ENCODE data around the gene CD200R1. TPM values are rescaled to one million over a fixed set of nuclear protein-coding genes. Genes with fewer than 3 reads are reported as not detected.

CD200R1 gene
- total RNA-seq, 1 experiment from 2014 or later: 0.05 TPM

GRCh38 chr3:112900113-112900512 is 74.8 kb downstream of the CD200R1 start:
- no peaks in the 10 kb centered on the region for H3K4me1 ChIP-seq (ENCODE audit: control insufficient read depth, insufficient read depth, low read length)
- in situ Hi-C loops (cut with HindIII; ENCODE audit: low pct_unique_long_range_greater_than_20kb, low sequenced_read_pairs) (no loop called here), intact Hi-C loops (cut with micrococcal nuclease; ENCODE audit: unreplicated experiment) (no loop called here)
- H3K27me3 ChIP-seq (ENCODE audit: control insufficient read depth, insufficient read depth, low read length): no peaks in the 10 kb centered on the region
- DNase-seq (ENCODE audit: low read depth, low spot score) (no peak), ATAC-seq (no peak)
- ChIA-PET CTCF (no interaction called here), POLR2A (no interaction called here)
- H3K4me3 ChIP-seq (ENCODE audit: low read depth in 2 of 2, low read length in 2 of 2): no peak overlapping the region
- H3K9me3 ChIP-seq (ENCODE audit: control insufficient read depth, insufficient read depth, low read depth, low read length): no peaks in the 10 kb centered on the region
- no TSS peak for BruUV-seq (replicated peaks)
- no peaks in the 10 kb centered on the region for H3K36me3 ChIP-seq (ENCODE audit: control insufficient read depth, insufficient read depth, low read length)
- TF ChIP-seq SIN3A (IDR thresholded peaks at IDR 0.05; ENCODE audit: borderline replicate concordance, insufficient read depth, low read depth, low read length) (no peak), CTCF (IDR thresholded peaks at IDR 0.05) (no peak)
- no peak overlapping the region for H3K27ac ChIP-seq (ENCODE audit: low read length)

GRCh38 chr3:112897791-112898190 is 77.1 kb downstream of the CD200R1 start:
- intact Hi-C loops (cut with micrococcal nuclease; ENCODE audit: unreplicated experiment): no loop called here
- ChIA-PET CTCF (interaction anchor here (0.7 kb wide), 1 partner anchor 148 kb away, joined by 5 read pairs; no protein-coding TSS in a partner anchor), POLR2A (no interaction called here)
- ATAC-seq: no peak
- Histone ChIP-seq H3K27me3 (ENCODE audit: control insufficient read depth, insufficient read depth, low read length) (no peaks in the 10 kb centered on the region), H3K9me3 (ENCODE audit: control insufficient read depth, insufficient read depth, low read depth, low read length) (no peaks in the 10 kb centered on the region), H3K27ac (ENCODE audit: low read length) (no peak overlapping the region), H3K4me1 (ENCODE audit: control insufficient read depth, insufficient read depth, low read length) (no peaks in the 10 kb centered on the region), H3K4me3 (ENCODE audit: low read depth in 2 of 2, low read length in 2 of 2) (no peak overlapping the region), H3K36me3 (ENCODE audit: control insufficient read depth, insufficient read depth, low read length) (no peaks in the 10 kb centered on the region)
- BruUV-seq (replicated peaks): no TSS peak
- in situ Hi-C loops (cut with HindIII; ENCODE audit: low pct_unique_long_range_greater_than_20kb, low sequenced_read_pairs): no loop called here
- DNase-seq (ENCODE audit: low read depth, low spot score): no peak
- TF ChIP-seq POLR2AphosphoS5 (IDR thresholded peaks at IDR 0.05; ENCODE audit: low read depth, low read length) (no peak), TCF7L2 (IDR thresholded peaks at IDR 0.05; ENCODE audit: low read depth, low read length) (no peak), CTCF (IDR thresholded peaks at IDR 0.05) (no peak), REST (IDR thresholded peaks at IDR 0.05; ENCODE audit: insufficient read depth in 1 of 2, low read depth in 2 of 2, low read length in 1 of 2) (no peak), SIN3A (IDR thresholded peaks at IDR 0.05; ENCODE audit: borderline replicate concordance, insufficient read depth, low read depth, low read length) (no peak)
